C4-2B (cell line): ENCODE data around the gene PRSS38.

Experiments
- ZFX ChIP-seq: fragments of 450-650 bp; IDR thresholded peaks from 2 replicates; pipeline ENCODE4 v1.6.1; 2017
- TF ChIP-seq, protein P1 (sequence below): fragments of 450-650 bp; conservative IDR thresholded peaks from 2 replicates; pipeline ENCODE4 v1.5.1; 2017; ENCODE audit warnings: mild to moderate bottlenecking

DNA sequence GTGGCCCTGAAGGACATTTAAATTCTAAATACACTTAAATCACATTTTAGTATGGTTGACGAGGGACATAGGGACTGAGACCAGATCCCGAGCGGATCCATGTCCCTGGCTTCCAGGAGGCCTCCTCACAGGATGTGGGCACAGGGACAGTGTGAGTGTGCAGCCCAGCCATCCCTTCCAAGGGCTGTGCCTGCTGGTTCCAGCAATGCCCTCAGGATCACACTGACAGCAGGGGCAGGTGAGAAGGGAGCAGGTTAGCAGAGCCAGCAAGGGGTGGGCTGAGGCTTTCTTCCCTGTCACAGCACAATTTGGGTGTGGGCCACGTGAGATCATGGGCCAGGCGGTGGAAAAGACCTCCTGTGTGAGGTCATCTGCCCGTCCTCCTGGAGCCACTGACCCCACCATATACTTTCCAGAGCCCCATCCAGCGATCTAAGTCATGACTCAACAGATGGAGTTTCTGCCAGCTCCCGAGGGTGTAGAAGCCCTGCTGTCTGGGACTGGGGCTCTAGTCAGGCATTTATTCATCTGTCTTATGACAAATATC, 37.0 kb upstream of the PRSS38 start:
- TF ChIP-seq, protein P1, sequence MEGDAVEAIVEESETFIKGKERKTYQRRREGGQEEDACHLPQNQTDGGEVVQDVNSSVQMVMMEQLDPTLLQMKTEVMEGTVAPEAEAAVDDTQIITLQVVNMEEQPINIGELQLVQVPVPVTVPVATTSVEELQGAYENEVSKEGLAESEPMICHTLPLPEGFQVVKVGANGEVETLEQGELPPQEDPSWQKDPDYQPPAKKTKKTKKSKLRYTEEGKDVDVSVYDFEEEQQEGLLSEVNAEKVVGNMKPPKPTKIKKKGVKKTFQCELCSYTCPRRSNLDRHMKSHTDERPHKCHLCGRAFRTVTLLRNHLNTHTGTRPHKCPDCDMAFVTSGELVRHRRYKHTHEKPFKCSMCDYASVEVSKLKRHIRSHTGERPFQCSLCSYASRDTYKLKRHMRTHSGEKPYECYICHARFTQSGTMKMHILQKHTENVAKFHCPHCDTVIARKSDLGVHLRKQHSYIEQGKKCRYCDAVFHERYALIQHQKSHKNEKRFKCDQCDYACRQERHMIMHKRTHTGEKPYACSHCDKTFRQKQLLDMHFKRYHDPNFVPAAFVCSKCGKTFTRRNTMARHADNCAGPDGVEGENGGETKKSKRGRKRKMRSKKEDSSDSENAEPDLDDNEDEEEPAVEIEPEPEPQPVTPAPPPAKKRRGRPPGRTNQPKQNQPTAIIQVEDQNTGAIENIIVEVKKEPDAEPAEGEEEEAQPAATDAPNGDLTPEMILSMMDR = no peak
- no peak for TF ChIP-seq ZFX
